ENCODE measurements around the gene B4GALNT3. TPM values are rescaled to one million over a fixed set of nuclear protein-coding genes. Genes with fewer than 3 reads are reported as not detected.

Gene B4GALNT3
- total RNA-seq, 4 donors from 2014 or later: 7.9 to 14.1 (median 9.8) TPM

- 93 to 96% methylated on average over 4 of the region's 4 CpGs for WGBS, 2 donors
- TF ChIP-seq POLR2A (IDR thresholded peaks at IDR 0.05): no peak
- no peak for TF ChIP-seq EP300 (IDR thresholded peaks at IDR 0.05)
- TF ChIP-seq CTCF (IDR thresholded peaks at IDR 0.05): no peak
Measured at GRCh38 chr12:479161-479560, 19.4 kb downstream of the B4GALNT3 start.

GRCh38 chr12:480831-481816 is 21.4 kb downstream of the B4GALNT3 start:
- Histone ChIP-seq H3K4me3 (no peak overlapping the region), H3K27me3 (no peaks in the 10 kb centered on the region), H3K27ac (peak overlapping the region in 2 of 4 donors; percentile 58 to 81), H3K9me3 (no peaks in the 10 kb centered on the region), H3K4me1 (peaks cover 0 to 15% (median 1%) of the 10 kb centered on the region in 4 donors), H3K36me3 (no peaks in the 10 kb centered on the region)
- no peak for DNase-seq (ENCODE audit: low spot score in 2 of 2)
- TF ChIP-seq POLR2A (IDR thresholded peaks at IDR 0.05) (no peak), CTCF (IDR thresholded peaks at IDR 0.05) (no peak), EP300 (IDR thresholded peaks at IDR 0.05) (no peak)
- WGBS, 2 donors: 39 to 53% methylated on average over 10 to 11 of the region's 13 CpGs

More at GRCh38 chr12:479161-479560, 19.4 kb downstream of the B4GALNT3 start:
- no peak overlapping the region for H3K4me3 ChIP-seq
- no peak overlapping the region for H3K27ac ChIP-seq
- no peak for DNase-seq (ENCODE audit: low spot score in 2 of 2)
- H3K9me3 ChIP-seq: no peaks in the 10 kb centered on the region
- H3K36me3 ChIP-seq: no peaks in the 10 kb centered on the region
- H3K27me3 ChIP-seq: no peaks in the 10 kb centered on the region
- peaks cover 0 to 15% (median 1%) of the 10 kb centered on the region in 4 donors for H3K4me1 ChIP-seq

- Histone ChIP-seq H3K9me3 (no peaks in the 10 kb centered on the region), H3K36me3 (no peaks in the 10 kb centered on the region), H3K27ac (no peak overlapping the region), H3K4me3 (no peak overlapping the region), H3K27me3 (no peaks in the 10 kb centered on the region), H3K4me1 (peaks cover 0 to 15% (median 1%) of the 10 kb centered on the region in 4 donors)
- DNase-seq (ENCODE audit: low spot score in 2 of 2): no peak
- TF ChIP-seq EP300 (IDR thresholded peaks at IDR 0.05) (no peak), POLR2A (IDR thresholded peaks at IDR 0.05) (no peak), CTCF (IDR thresholded peaks at IDR 0.05) (no peak)
- 69 to 90% methylated on average over 3 of the region's 3 CpGs for WGBS, 2 donors
Measured at GRCh38 chr12:482061-482460, 22.3 kb downstream of the B4GALNT3 start.

GRCh38 chr12:484096-484495 is 24.4 kb downstream of the B4GALNT3 start:
- DNase-seq (ENCODE audit: low spot score in 2 of 2): no peak
- Histone ChIP-seq H3K36me3 (no peaks in the 10 kb centered on the region), H3K4me3 (no peak overlapping the region), H3K27ac (no peak overlapping the region), H3K4me1 (peaks cover 0 to 15% (median 1%) of the 10 kb centered on the region in 4 donors), H3K27me3 (no peaks in the 10 kb centered on the region), H3K9me3 (peaks cover 0 to 7% (median 0%) of the 10 kb centered on the region in 4 donors)
- TF ChIP-seq EP300 (IDR thresholded peaks at IDR 0.05) (no peak), POLR2A (IDR thresholded peaks at IDR 0.05) (no peak), CTCF (IDR thresholded peaks at IDR 0.05) (no peak)
- 73 to 82% methylated on average over 11 of the region's 11 CpGs for WGBS, 2 donors

- no peaks in the 10 kb centered on the region for H3K36me3 ChIP-seq
- no peaks in the 10 kb centered on the region for H3K4me1 ChIP-seq
- H3K4me3 ChIP-seq: no peak overlapping the region
- H3K27ac ChIP-seq: no peak overlapping the region
- no peak for DNase-seq (ENCODE audit: low spot score in 2 of 2)
- H3K27me3 ChIP-seq: no peaks in the 10 kb centered on the region
- no peak for TF ChIP-seq CTCF (IDR thresholded peaks at IDR 0.05)
- no peak for TF ChIP-seq EP300 (IDR thresholded peaks at IDR 0.05)
- TF ChIP-seq POLR2A (IDR thresholded peaks at IDR 0.05): no peak
- H3K9me3 ChIP-seq: peaks cover 0 to 36% (median 1%) of the 10 kb centered on the region in 4 donors
Measured at GRCh38 chr12:490260-490659, 30.5 kb downstream of the B4GALNT3 start.

Measured in tibial nerve (tissue), 4 donors.